T-helper 1 cell treated with Interleukin-12 subunit alpha and Interleukin-12 subunit beta and Interleukin-4 antibody, amounts not matched to agents 30 μg/mL and 1 μg/mL, for 36 hours (primary cell): ENCODE results near the gene TEX35.

Source experiments
- H3K27ac Mint-ChIP-seq: one replicate; pipeline ENCODE4 v1.8.0; 2021; ENCODE audit warnings: mild to moderate bottlenecking, mixed read lengths
- H3K27me3 Mint-ChIP-seq: one replicate; pipeline ENCODE4 v1.8.0; 2021; ENCODE audit warnings: low read depth, mixed read lengths
- H3K36me3 Mint-ChIP-seq: one replicate; pipeline ENCODE4 v1.8.0; 2021; ENCODE audit warnings: low read depth, mixed read lengths
- H3K4me1 Mint-ChIP-seq: one replicate; pipeline ENCODE4 v1.8.0; 2021; ENCODE audit warnings: low read depth, mixed read lengths
- H3K4me3 Mint-ChIP-seq: one replicate; pipeline ENCODE4 v1.8.0; 2021; ENCODE audit warnings: mild to moderate bottlenecking, moderate library complexity, mixed read lengths
- H3K9me3 Mint-ChIP-seq: one replicate; pipeline ENCODE4 v1.8.0; 2021; ENCODE audit warnings: mixed read lengths

The TEX35 gene

GRCh38 chr1:178521241-178521640 lies 8.3 kb downstream of the TEX35 start:
- no peak overlapping the region for H3K27ac Mint-ChIP-seq
- H3K4me3 Mint-ChIP-seq, result no peak overlapping the region
- no peaks in the 10 kb centered on the region for H3K27me3 Mint-ChIP-seq
- no peaks in the 10 kb centered on the region for H3K4me1 Mint-ChIP-seq
- no peaks in the 10 kb centered on the region for H3K9me3 Mint-ChIP-seq
- H3K36me3 Mint-ChIP-seq, result no peaks in the 10 kb centered on the region

GRCh38 chr1:178527117-178527516 lies 14.2 kb downstream of the TEX35 start:
- Mint-ChIP-seq H3K27ac (no peak overlapping the region), H3K27me3 (peaks cover 6% of the 10 kb centered on the region), H3K36me3 (no peaks in the 10 kb centered on the region), H3K9me3 (no peaks in the 10 kb centered on the region), H3K4me1 (no peaks in the 10 kb centered on the region), H3K4me3 (no peak overlapping the region)

- Mint-ChIP-seq H3K4me1 (peaks cover 3% of the 10 kb centered on the region), H3K36me3 (no peaks in the 10 kb centered on the region), H3K9me3 (no peaks in the 10 kb centered on the region), H3K27me3 (peaks cover 6% of the 10 kb centered on the region), H3K27ac (no peak overlapping the region), H3K4me3 (no peak overlapping the region)
These were observed 15.5 kb downstream of the TEX35 start for GRCh38 chr1:178528228-178528952.

- no peaks in the 10 kb centered on the region for H3K36me3 Mint-ChIP-seq
- no peak overlapping the region for H3K4me3 Mint-ChIP-seq
- no peaks in the 10 kb centered on the region for H3K9me3 Mint-ChIP-seq
- H3K4me1 Mint-ChIP-seq, result peaks cover 3% of the 10 kb centered on the region
- no peak overlapping the region for H3K27ac Mint-ChIP-seq
- peaks cover 6% of the 10 kb centered on the region for H3K27me3 Mint-ChIP-seq
These were observed 16.0 kb downstream of the TEX35 start for GRCh38 chr1:178528953-178529335.

- Mint-ChIP-seq H3K4me1 (peaks cover 3% of the 10 kb centered on the region), H3K27ac (no peak overlapping the region), H3K36me3 (no peaks in the 10 kb centered on the region), H3K4me3 (no peak overlapping the region), H3K27me3 (peaks cover 6% of the 10 kb centered on the region), H3K9me3 (no peaks in the 10 kb centered on the region)
These were observed 16.6 kb downstream of the TEX35 start for GRCh38 chr1:178529364-178530036.

- no peaks in the 10 kb centered on the region for H3K36me3 Mint-ChIP-seq
- peaks cover 6% of the 10 kb centered on the region for H3K27me3 Mint-ChIP-seq
- no peak overlapping the region for H3K4me3 Mint-ChIP-seq
- H3K4me1 Mint-ChIP-seq, result peaks cover 3% of the 10 kb centered on the region
- no peak overlapping the region for H3K27ac Mint-ChIP-seq
- H3K9me3 Mint-ChIP-seq, result no peaks in the 10 kb centered on the region
These were observed 17.1 kb downstream of the TEX35 start for GRCh38 chr1:178530037-178530402.

GRCh38 chr1:178530502-178530901 lies 17.6 kb downstream of the TEX35 start:
- H3K27me3 Mint-ChIP-seq, result peaks cover 6% of the 10 kb centered on the region
- no peak overlapping the region for H3K27ac Mint-ChIP-seq
- H3K4me1 Mint-ChIP-seq, result peaks cover 3% of the 10 kb centered on the region
- H3K9me3 Mint-ChIP-seq, result no peaks in the 10 kb centered on the region
- H3K4me3 Mint-ChIP-seq, result no peak overlapping the region
- H3K36me3 Mint-ChIP-seq, result no peaks in the 10 kb centered on the region

- Mint-ChIP-seq H3K27ac (no peak overlapping the region), H3K4me3 (no peak overlapping the region), H3K27me3 (peaks cover 6% of the 10 kb centered on the region), H3K36me3 (no peaks in the 10 kb centered on the region), H3K4me1 (peaks cover 3% of the 10 kb centered on the region), H3K9me3 (no peaks in the 10 kb centered on the region)
These were observed 19.0 kb downstream of the TEX35 start for GRCh38 chr1:178531887-178532286.

GRCh38 chr1:178532392-178532791 lies 19.5 kb downstream of the TEX35 start:
- Mint-ChIP-seq H3K36me3 (no peaks in the 10 kb centered on the region), H3K27ac (no peak overlapping the region), H3K27me3 (peaks cover 4% of the 10 kb centered on the region), H3K4me3 (no peak overlapping the region), H3K4me1 (peaks cover 3% of the 10 kb centered on the region), H3K9me3 (no peaks in the 10 kb centered on the region)

- Mint-ChIP-seq H3K4me1 (peaks cover 3% of the 10 kb centered on the region), H3K4me3 (no peak overlapping the region), H3K27ac (no peak overlapping the region), H3K9me3 (no peaks in the 10 kb centered on the region), H3K27me3 (no peaks in the 10 kb centered on the region), H3K36me3 (no peaks in the 10 kb centered on the region)
These were observed 20.4 kb downstream of the TEX35 start for GRCh38 chr1:178533121-178533946.

GRCh38 chr1:178534137-178534868 lies 21.4 kb downstream of the TEX35 start:
- Mint-ChIP-seq H3K27me3 (no peaks in the 10 kb centered on the region), H3K36me3 (no peaks in the 10 kb centered on the region), H3K27ac (no peak overlapping the region), H3K4me1 (peaks cover 3% of the 10 kb centered on the region), H3K4me3 (no peak overlapping the region), H3K9me3 (no peaks in the 10 kb centered on the region)

GRCh38 chr1:178536329-178536728 lies 23.4 kb downstream of the TEX35 start:
- no peaks in the 10 kb centered on the region for H3K27me3 Mint-ChIP-seq
- H3K9me3 Mint-ChIP-seq, result no peaks in the 10 kb centered on the region
- H3K4me1 Mint-ChIP-seq, result peaks cover 3% of the 10 kb centered on the region
- H3K4me3 Mint-ChIP-seq, result no peak overlapping the region
- H3K36me3 Mint-ChIP-seq, result no peaks in the 10 kb centered on the region
- H3K27ac Mint-ChIP-seq, result no peak overlapping the region

GRCh38 chr1:178536844-178537371 lies 24.0 kb downstream of the TEX35 start:
- Mint-ChIP-seq H3K36me3 (no peaks in the 10 kb centered on the region), H3K4me1 (peaks cover 3% of the 10 kb centered on the region), H3K27ac (no peak overlapping the region), H3K27me3 (no peaks in the 10 kb centered on the region), H3K4me3 (no peak overlapping the region), H3K9me3 (no peaks in the 10 kb centered on the region)

- Mint-ChIP-seq H3K4me1 (peaks cover 1% of the 10 kb centered on the region), H3K9me3 (no peaks in the 10 kb centered on the region), H3K27me3 (no peaks in the 10 kb centered on the region), H3K36me3 (no peaks in the 10 kb centered on the region), H3K4me3 (no peak overlapping the region), H3K27ac (no peak overlapping the region)
These were observed 24.6 kb downstream of the TEX35 start for GRCh38 chr1:178537382-178538090.
